Neural cell (in vitro differentiated cells): ENCODE data around the gene FBN1. TPM values are rescaled to one million over a fixed set of nuclear protein-coding genes. Genes with fewer than 3 reads are reported as not detected.

Source experiments
- H2AFZ ChIP-seq: fragments of 200-600, 300-800 bp; sonication (generic), shearing (Covaris generic); 2 replicates; pipeline ENCODE4 v1.6.0; 2014; ENCODE audit warnings: low read depth, mild to moderate bottlenecking, antibody characterized with exemption, low read length, moderate library complexity
- H3F3A ChIP-seq: fragments of 200-600 bp; shearing (Covaris generic); 2 replicates; pipeline ENCODE4 v1.6.1; 2016; ENCODE audit warnings: mild to moderate bottlenecking, moderate library complexity, mixed read lengths, antibody characterized with exemption, low read length; ENCODE audit not compliant: insufficient read depth, poor library complexity, severe bottlenecking
- H3K27ac ChIP-seq: fragments of 200-600, 300-800 bp; sonication (generic), shearing (Covaris generic); 2 replicates; pipeline ENCODE4 v1.5.1; 2014; ENCODE audit warnings: mild to moderate bottlenecking, low read length, moderate library complexity
- H3K27me3 ChIP-seq: fragments of 300-800, 200-600 bp; sonication (generic), shearing (Covaris generic); 2 replicates; pipeline ENCODE4 v1.6.0; 2014; ENCODE audit warnings: mild to moderate bottlenecking, low read depth, low read length, moderate library complexity; ENCODE audit not compliant: insufficient read depth
- H3K36me3 ChIP-seq: fragments of 300-800, 200-600 bp; sonication (generic), shearing (Covaris generic); 2 replicates; pipeline ENCODE4 v1.5.1; 2014; ENCODE audit warnings: mild to moderate bottlenecking, antibody characterized with exemption, low read length, moderate library complexity; ENCODE audit not compliant: insufficient read depth
- H3K4me2 ChIP-seq: fragments of 300-800, 200-600 bp; sonication (generic), shearing (Covaris generic); 2 replicates; pipeline ENCODE4 v1.6.0; 2014; ENCODE audit warnings: mild to moderate bottlenecking, low read length
- H3K4me3 ChIP-seq: fragments of 300-800, 200-600 bp; sonication (generic), shearing (Covaris generic); 2 replicates; pipeline ENCODE4 v1.5.1; 2014; ENCODE audit warnings: mild to moderate bottlenecking, low read length, moderate library complexity
- H3K79me2 ChIP-seq: fragments of 200-600 bp; shearing (Covaris generic); replicated peaks from 2 replicates; pipeline ENCODE4 v1.6.0; 2014; ENCODE audit warnings: mild to moderate bottlenecking, low read length, moderate library complexity; ENCODE audit not compliant: insufficient read depth
- H3K9ac ChIP-seq: fragments of 300-800, 200-600 bp; sonication (generic), shearing (Covaris generic); 2 replicates; pipeline ENCODE4 v1.6.1; 2016; ENCODE audit warnings: mild to moderate bottlenecking, low read length, mixed read lengths
- H3K9me2 ChIP-seq: fragments of 200-600 bp; shearing (Covaris generic); 2 replicates; pipeline ENCODE4 v1.6.1; 2016; ENCODE audit warnings: mild to moderate bottlenecking, low read length, mixed read lengths; ENCODE audit not compliant: insufficient read depth
- H3K9me3 ChIP-seq: fragments of 200-600, 300-800 bp; sonication (generic), shearing (Covaris generic); 2 replicates; pipeline ENCODE4 v1.6.1; 2016; ENCODE audit warnings: mild to moderate bottlenecking, mixed run types, low read length, moderate library complexity, mixed read lengths
- H4K20me1 ChIP-seq: fragments of 200-600 bp; shearing (Covaris generic); 2 replicates; pipeline ENCODE4 v1.6.1; 2016; ENCODE audit warnings: mild to moderate bottlenecking, mixed run types; ENCODE audit not compliant: insufficient read depth
- CTCF ChIP-seq: fragments of 450-650 bp; IDR thresholded peaks from 2 replicates; pipeline ENCODE4 v1.5.1; 2014; ENCODE audit warnings: antibody characterized with exemption, mild to moderate bottlenecking, moderate library complexity; ENCODE audit not compliant: poor library complexity, severe bottlenecking
- EP300 ChIP-seq: fragments of 450-650 bp; conservative IDR thresholded peaks from 2 replicates; pipeline ENCODE4 v1.6.1; 2014; ENCODE audit warnings: antibody characterized with exemption, mild to moderate bottlenecking, moderate library complexity; ENCODE audit not compliant: poor library complexity, severe bottlenecking
- MXI1 ChIP-seq: fragments of 450-650 bp; conservative IDR thresholded peaks from 2 replicates; pipeline ENCODE4 v1.6.1; 2014; ENCODE audit warnings: antibody characterized with exemption, mild to moderate bottlenecking; ENCODE audit not compliant: poor library complexity, severe bottlenecking
- REST ChIP-seq: IDR thresholded peaks from 2 replicates; pipeline ENCODE4 v1.6.1; 2012; ENCODE audit warnings: borderline replicate concordance
- SMC3 ChIP-seq: fragments of 450-650 bp; conservative IDR thresholded peaks from 2 replicates; pipeline ENCODE4 v1.6.1; 2014; ENCODE audit warnings: antibody characterized with exemption, mild to moderate bottlenecking, moderate library complexity; ENCODE audit not compliant: poor library complexity
- polyA plus RNA-seq: library from polyadenylated mRNA; depleted of rRNA; stranded (reverse); fragments of >200 nt; gene quantifications from 2 replicates; pipeline ENCODE4 v1.2.3, GENCODE V29; 2014

Gene FBN1
- polyA plus RNA-seq, 1 donor from 2014 or later: 22.0 TPM

GRCh38 chr15:48475600-48476395, 169.7 kb downstream of the FBN1 start:
- Histone ChIP-seq H4K20me1 (no peaks in the 10 kb centered on the region), H3K36me3 (no peaks in the 10 kb centered on the region), H3K27ac (no peak overlapping the region), H3K9me3 (no peaks in the 10 kb centered on the region), H3K9me2 (no peaks in the 10 kb centered on the region), H2AFZ (no peak overlapping the region), H3K4me2 (no peak overlapping the region), H3K27me3 (no peaks in the 10 kb centered on the region), H3K9ac (no peak overlapping the region), H3F3A (no peaks in the 10 kb centered on the region), H3K79me2 (no peaks in the 10 kb centered on the region), H3K4me3 (no peak overlapping the region)
- no peak for TF ChIP-seq SMC3
- TF ChIP-seq CTCF: no peak
- TF ChIP-seq REST: no peak
- TF ChIP-seq MXI1: no peak

- H2AFZ ChIP-seq: no peak overlapping the region
- no peak for TF ChIP-seq MXI1
- no peak for TF ChIP-seq EP300
- no peak for TF ChIP-seq CTCF
- no peak for TF ChIP-seq SMC3
- TF ChIP-seq REST: no peak
- H3K4me2 ChIP-seq: no peak overlapping the region
- no peaks in the 10 kb centered on the region for H3K79me2 ChIP-seq
- H3K4me3 ChIP-seq: no peak overlapping the region
- no peaks in the 10 kb centered on the region for H3K9me3 ChIP-seq
- H3F3A ChIP-seq: no peaks in the 10 kb centered on the region
- H3K27me3 ChIP-seq: no peaks in the 10 kb centered on the region
- no peak overlapping the region for H3K27ac ChIP-seq
- H3K9ac ChIP-seq: no peak overlapping the region
- no peaks in the 10 kb centered on the region for H3K9me2 ChIP-seq
- no peaks in the 10 kb centered on the region for H3K36me3 ChIP-seq
- no peaks in the 10 kb centered on the region for H4K20me1 ChIP-seq
These were observed 171.8 kb downstream of the FBN1 start for GRCh38 chr15:48473667-48474066.
